ENCODE measurements around the gene CLSTN3.
A peak's percentile ranks its signal among the peaks of the same experiment; 100 is the strongest.
"Not testable (repeated sequence)": the region's sequence is repeated elsewhere in the genome, so short reads cannot be mapped to it uniquely, and the experiment has no call there.

CLSTN3 gene

GRCh38 chr12:7180685-7181084, 50.5 kb downstream of the CLSTN3 start:
- no peak for DNase-seq (ENCODE audit: insufficient read length, low spot score)
- no peak for FAIRE-seq

GRCh38 chr12:7186058-7186457, 55.9 kb downstream of the CLSTN3 start:
- not testable (repeated sequence) for FAIRE-seq; DNase-seq (ENCODE audit: insufficient read length, low spot score)

- peak; percentile 56 for FAIRE-seq
- no peak for DNase-seq (ENCODE audit: insufficient read length, low spot score)
Observed at GRCh38 chr12:7188562-7189397, 58.6 kb downstream of the CLSTN3 start.

- FAIRE-seq (peak; percentile 73), DNase-seq (ENCODE audit: insufficient read length, low spot score) (peak; percentile 89)
Observed at GRCh38 chr12:7189398-7190267, 59.5 kb downstream of the CLSTN3 start, which contains the start of gene PEX5. Gene PEX5, plus strand, starts transcription at chr12:7189686. Its CDS starts 692 bp downstream, at chr12:7190378.

- DNase-seq (ENCODE audit: insufficient read length, low spot score) (no peak), FAIRE-seq (no peak)
Observed at GRCh38 chr12:7190268-7191055, 60.3 kb downstream of the CLSTN3 start.

GRCh38 chr12:7193674-7194073, 63.5 kb downstream of the CLSTN3 start:
- DNase-seq (ENCODE audit: insufficient read length, low spot score): no peak
- no peak for FAIRE-seq

- no peak for DNase-seq (ENCODE audit: insufficient read length, low spot score)
- no peak for FAIRE-seq
Observed at GRCh38 chr12:7197841-7198240, 67.7 kb downstream of the CLSTN3 start.

- FAIRE-seq: no peak
Observed at GRCh38 chr12:7203109-7203508, 72.9 kb downstream of the CLSTN3 start.

GRCh38 chr12:7205091-7205490, 74.9 kb downstream of the CLSTN3 start:
- no peak for FAIRE-seq

More at GRCh38 chr12:7203109-7203508, 72.9 kb downstream of the CLSTN3 start:
- no peak for DNase-seq (ENCODE audit: insufficient read length, low spot score)

GRCh38 chr12:7206691-7207090, 76.5 kb downstream of the CLSTN3 start:
- DNase-seq (ENCODE audit: insufficient read length, low spot score) (no peak), FAIRE-seq (no peak)

More at GRCh38 chr12:7205091-7205490, 74.9 kb downstream of the CLSTN3 start:
- no peak for DNase-seq (ENCODE audit: insufficient read length, low spot score)

- DNase-seq (ENCODE audit: insufficient read length, low spot score): no peak
- FAIRE-seq: no peak
Observed at GRCh38 chr12:7207866-7208625, 77.9 kb downstream of the CLSTN3 start.

All from GM19239 (cell line).